Esophagus squamous epithelium (tissue), 4 donors: ENCODE measurements around the gene LAP3.

Experiments
- CTCF ChIP-seq, 6 experiments: fragments of 450-650 bp in 4 of 6; fragments of 200-600 bp in 2 of 6; sonication (generic) in 2 of 6; IDR thresholded peaks; one replicate each; pipeline ENCODE4 v1.5.1; 2016 to 2019; ENCODE audit warnings: antibody characterized with exemption in 6 of 6, mild to moderate bottlenecking in 4 of 6, moderate library complexity in 4 of 6
- POLR2A ChIP-seq, 4 donors: fragments of 450-650 bp; IDR thresholded peaks; one replicate each; pipeline ENCODE4 v1.6.1; 2017; ENCODE audit warnings: antibody characterized with exemption in 4 of 4, mild to moderate bottlenecking in 4 of 4, moderate library complexity in 3 of 4

- TF ChIP-seq CTCF (IDR thresholded peaks at IDR 0.05) (no peak), POLR2A (IDR thresholded peaks at IDR 0.05) (no peak)
Measured at GRCh38 chr4:17630228-17630627, 53.2 kb downstream of the LAP3 start.
